ENCODE measurements around the gene CREB3L1.
"Not testable (repeated sequence)": the region's sequence is repeated elsewhere in the genome, so short reads cannot be mapped to it uniquely, and the experiment has no call there.

The CREB3L1 gene

GRCh38 chr11:46295312-46296058 is 18.0 kb downstream of the CREB3L1 start:
- peak; percentile 26 to 47 for DNase-seq (ENCODE audit: low read depth in 2 of 2, low spot score in 1 of 2)

- no peak for DNase-seq (ENCODE audit: low read depth in 2 of 2, low spot score in 1 of 2)
These were observed 18.6 kb downstream of the CREB3L1 start for GRCh38 chr11:46296059-46296527.

DNA sequence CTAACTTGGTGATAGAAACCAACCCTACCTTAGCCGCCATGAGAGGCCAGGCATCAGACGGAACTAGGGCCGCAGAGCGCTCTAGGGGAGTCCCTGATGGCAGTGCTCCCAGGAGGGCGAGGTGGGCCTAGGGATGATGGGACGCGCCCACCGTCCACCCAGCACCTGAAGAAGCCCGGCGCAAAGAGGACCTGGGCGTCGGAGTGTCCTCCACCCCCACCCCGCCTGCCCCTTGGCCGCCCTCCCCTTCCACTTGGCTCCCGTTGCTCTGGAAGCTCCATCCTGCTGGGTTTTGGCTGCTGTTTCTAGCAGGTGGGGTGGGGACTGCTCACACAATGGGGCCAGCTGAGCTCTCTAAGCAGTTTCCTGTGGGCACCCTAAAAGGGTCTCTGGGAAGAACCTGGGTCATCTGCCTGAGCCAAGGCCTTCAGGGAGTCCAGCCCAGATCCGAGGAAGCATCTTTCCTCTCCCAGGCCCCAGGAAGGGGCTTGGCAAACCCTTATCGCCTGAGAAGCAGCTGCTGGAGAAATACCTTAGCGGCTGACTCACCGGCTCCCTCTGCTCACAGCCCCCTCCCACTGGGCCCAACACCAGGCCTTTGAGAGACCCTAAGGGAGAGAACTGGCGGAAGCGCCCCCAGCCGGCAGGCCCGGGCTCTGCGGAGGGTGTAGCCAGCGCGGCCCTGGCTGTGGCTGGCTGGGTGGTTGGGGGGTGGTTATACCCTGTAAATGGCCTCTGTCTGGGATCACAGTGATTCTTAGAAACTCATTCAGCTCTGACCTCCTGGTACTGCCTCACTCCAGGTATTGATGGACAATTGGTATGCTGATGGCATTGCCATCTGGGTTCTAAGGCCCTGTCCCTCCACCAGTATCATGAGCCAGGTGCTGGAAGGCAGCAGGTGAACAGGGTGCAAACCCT is 19.3 kb downstream of the CREB3L1 start:
- no peak for DNase-seq (ENCODE audit: low read depth in 2 of 2, low spot score in 1 of 2)

- DNase-seq (ENCODE audit: low read depth in 2 of 2, low spot score in 1 of 2), result no peak
These were observed 21.4 kb downstream of the CREB3L1 start for GRCh38 chr11:46298699-46299433.

GRCh38 chr11:46299451-46299961 is 22.0 kb downstream of the CREB3L1 start:
- DNase-seq (ENCODE audit: low read depth in 2 of 2, low spot score in 1 of 2), result no peak

DNA sequence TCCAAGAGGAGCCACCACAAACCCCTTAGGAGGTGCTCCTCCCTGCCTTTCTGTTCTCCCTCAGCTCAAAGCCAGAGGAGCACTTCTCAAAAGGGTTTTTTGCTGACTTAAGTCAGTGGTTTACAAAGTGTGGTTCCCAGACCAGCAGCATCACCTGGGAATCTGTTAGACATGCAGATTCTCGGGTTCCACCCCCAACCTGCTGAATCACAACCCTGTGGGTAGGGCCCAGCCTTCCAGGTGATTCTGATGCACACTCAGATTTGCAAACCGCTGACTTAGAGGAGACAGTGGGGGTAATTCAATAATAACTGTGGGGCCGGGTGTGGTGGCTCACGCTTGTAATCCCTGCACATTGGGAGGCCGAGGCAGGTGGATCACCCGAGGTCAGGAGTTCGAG is 22.8 kb downstream of the CREB3L1 start:
- no peak for DNase-seq (ENCODE audit: low read depth in 2 of 2, low spot score in 1 of 2)

DNA sequence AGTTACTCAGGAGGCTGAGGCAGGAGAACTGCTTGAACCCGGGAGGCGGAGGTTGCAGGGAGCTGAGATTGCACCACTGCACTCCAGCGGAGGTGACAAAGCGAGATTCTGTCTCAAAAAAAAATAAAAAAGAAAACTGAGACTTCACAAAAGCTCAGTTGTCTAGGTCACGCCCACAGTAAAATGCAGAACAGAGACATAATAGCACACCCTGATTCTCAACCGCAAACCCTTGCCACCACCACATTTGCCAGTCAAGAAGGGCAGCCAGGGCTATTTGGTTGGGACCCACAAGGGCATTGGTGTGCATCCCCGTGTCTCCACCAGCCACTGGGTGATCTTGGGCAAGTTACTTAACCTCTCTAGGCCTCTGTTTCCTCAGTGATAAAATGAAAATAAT is 25.4 kb downstream of the CREB3L1 start:
- DNase-seq (ENCODE audit: low read depth in 2 of 2, low spot score in 1 of 2), result no peak

GRCh38 chr11:46304036-46304435 is 26.6 kb downstream of the CREB3L1 start:
- not testable (repeated sequence) for DNase-seq (ENCODE audit: low read depth in 2 of 2, low spot score in 1 of 2)

- no peak for DNase-seq (ENCODE audit: low read depth in 2 of 2, low spot score in 1 of 2)
These were observed 27.2 kb downstream of the CREB3L1 start for GRCh38 chr11:46304605-46305179.

DNA sequence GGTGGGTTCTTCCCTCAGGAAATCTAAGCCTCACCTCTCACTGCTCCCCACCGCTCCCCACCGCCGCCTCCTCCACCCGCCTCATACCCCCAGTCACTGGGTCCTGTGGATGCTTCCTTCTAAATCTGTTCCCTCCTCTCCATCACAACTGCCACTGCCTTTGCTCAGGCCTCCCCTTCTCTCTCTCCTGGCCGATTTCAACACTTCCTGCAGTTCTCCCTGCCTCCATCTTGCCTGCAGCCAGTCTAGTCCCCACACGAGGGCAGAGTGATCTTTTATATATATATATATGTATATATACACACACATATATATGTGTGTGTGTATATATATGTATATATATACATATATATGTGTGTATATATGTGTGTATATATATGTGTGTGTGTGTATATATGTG is 27.8 kb downstream of the CREB3L1 start:
- no peak for DNase-seq (ENCODE audit: low read depth in 2 of 2, low spot score in 1 of 2)

DNA sequence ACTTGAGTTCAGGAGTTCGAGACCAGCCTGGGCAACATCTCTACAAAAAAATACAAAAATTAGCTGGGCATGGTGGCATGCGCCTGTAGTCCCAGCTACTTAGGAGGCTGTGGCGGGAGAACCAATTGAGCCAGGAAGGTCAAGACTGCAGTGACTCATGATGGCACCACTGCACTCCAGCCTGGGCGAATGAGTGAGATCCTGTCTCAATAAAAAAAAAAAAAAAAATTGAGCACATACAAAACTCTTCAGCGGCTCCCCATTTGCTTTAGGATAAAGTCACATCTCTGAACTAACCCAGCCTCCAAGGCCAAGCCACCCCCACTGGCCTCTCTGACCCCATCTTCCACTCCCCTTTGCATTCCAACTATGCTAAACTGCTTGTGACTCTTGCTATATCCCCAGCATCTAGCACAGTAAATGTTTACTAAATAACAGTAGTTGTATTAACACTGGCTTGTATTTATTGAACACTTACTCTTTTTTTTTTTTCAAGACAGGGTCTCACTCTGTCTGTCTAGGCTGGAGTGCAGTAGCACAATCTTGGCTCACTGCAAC is 28.9 kb downstream of the CREB3L1 start:
- DNase-seq (ENCODE audit: low read depth in 2 of 2, low spot score in 1 of 2), result no peak

DNA sequence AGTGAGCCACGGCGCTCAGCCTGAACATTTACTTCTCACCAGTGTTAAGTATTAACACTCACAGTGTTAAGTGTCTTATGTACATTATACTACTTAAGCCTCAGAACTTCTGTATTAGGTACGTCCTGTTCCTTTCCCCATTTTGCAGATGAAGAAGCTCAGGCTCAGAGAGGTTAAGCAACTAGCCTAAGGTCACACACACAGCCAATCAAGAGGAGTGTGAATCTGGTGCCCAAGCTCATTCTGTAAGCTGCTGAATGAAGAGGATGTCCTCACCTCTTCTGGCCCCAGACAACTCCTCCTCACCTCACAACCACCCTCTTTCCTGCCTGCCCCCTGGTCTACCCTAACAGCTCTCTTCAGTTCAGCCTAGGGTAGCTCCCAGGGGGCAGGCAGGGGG is 29.9 kb downstream of the CREB3L1 start:
- no peak for DNase-seq (ENCODE audit: low read depth in 2 of 2, low spot score in 1 of 2)

DNA sequence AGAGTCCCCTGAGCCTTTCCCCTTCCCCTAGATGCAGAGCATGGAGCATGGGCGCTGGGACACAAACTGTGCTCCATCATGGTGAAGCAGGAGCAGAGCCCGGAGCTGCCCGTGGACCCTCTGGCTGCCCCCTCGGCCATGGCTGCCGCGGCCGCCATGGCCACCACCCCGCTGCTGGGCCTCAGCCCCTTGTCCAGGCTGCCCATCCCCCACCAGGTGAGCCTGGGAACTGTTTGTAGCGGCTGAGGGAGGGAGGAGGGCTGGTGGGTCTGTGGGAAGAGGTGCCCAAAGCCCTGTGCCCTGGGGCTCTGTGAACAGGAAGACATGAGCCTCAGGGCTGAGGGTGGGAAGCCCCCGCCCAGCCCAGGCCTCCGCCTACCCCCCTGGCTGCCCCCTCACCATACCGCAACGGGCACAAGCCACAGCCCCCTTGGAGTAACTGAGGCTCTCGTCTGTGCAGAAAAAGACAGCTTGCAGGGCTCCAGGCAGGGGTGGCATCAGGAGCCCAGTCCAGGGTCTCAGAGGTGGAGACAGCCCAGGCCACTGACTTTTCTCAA is 30.4 kb downstream of the CREB3L1 start:
- no peak for DNase-seq (ENCODE audit: low read depth in 2 of 2, low spot score in 1 of 2)

DNA sequence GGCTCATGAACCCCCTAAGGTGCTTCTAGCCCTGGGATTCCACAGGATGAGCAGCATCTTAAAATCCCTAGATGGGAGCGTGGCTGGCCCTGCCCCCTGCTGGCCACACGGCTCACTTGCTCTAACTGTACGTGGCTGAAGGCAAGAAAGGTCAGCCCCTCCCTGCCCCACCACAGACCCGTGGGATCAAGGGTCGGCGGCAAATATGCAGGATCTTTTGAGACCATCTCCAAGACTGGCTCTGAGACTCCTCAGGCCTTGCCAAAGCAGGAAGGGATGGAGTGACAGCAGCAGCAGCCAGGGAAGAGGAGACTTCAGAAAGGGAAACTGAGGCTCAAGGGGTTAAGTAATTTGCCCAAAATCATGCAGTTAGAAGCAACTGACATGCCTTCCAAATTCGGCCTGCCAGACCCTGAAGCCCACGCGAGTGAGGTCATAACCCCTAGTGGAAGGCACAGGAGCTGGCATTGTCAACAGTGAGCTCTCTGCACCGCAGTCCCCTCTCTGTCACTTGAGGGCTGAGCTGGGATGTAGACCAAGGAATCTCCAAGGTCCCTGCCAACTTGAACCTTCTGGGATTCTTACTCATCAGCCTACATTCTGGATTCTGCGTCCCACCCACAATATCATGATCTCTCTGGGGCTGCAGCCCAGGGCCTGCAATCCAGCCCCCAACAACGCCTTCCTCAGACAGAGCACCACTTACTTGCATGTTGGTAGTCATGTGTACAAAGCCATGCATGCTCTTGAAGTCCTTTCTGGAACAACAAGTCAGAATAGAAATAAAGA is 31.4 kb downstream of the CREB3L1 start:
- DNase-seq (ENCODE audit: low read depth in 2 of 2, low spot score in 1 of 2), result peak; percentile 26 to 49

GRCh38 chr11:46309814-46310259 is 32.4 kb downstream of the CREB3L1 start:
- DNase-seq (ENCODE audit: low read depth in 2 of 2, low spot score in 1 of 2), result no peak

GRCh38 chr11:46315033-46315738 is 37.7 kb downstream of the CREB3L1 start:
- peak; percentile 46 to 72 for DNase-seq (ENCODE audit: low read depth in 2 of 2, low spot score in 1 of 2)

GRCh38 chr11:46315783-46316563 is 38.5 kb downstream of the CREB3L1 start:
- DNase-seq (ENCODE audit: low read depth in 2 of 2, low spot score in 1 of 2), result no peak

GRCh38 chr11:46319074-46319453 is 41.6 kb downstream of the CREB3L1 start:
- DNase-seq (ENCODE audit: low read depth in 2 of 2, low spot score in 1 of 2), result no peak
